Large intestine (tissue), 12 donors: Measurements from ENCODE around the gene HHLA2. TPM values are rescaled to one million over a fixed set of nuclear protein-coding genes. Genes with fewer than 3 reads are reported as not detected.
"Not testable (repeated sequence)": the region's sequence is repeated elsewhere in the genome, so short reads cannot be mapped to it uniquely, and the experiment has no call there.

Source experiments
- DNase-seq, 2 donors: peaks; one replicate each; pipeline versions ENCODE4 v3.0.0 to v3.0.0-alpha.2; 2013
- H3K27ac ChIP-seq: one replicate; pipeline ENCODE4 v1.5.1; 2013; ENCODE audit warnings: low read length
- H3K27me3 ChIP-seq: 2 replicates; pipeline ENCODE4 v1.6.1; 2013; ENCODE audit warnings: low read length; ENCODE audit not compliant: control insufficient read depth, insufficient read depth
- H3K36me3 ChIP-seq: 2 replicates; pipeline ENCODE4 v1.6.1; 2013; ENCODE audit warnings: low read length; ENCODE audit not compliant: control insufficient read depth, insufficient read depth
- H3K4me1 ChIP-seq: one replicate; pipeline ENCODE4 v1.6.1; 2013; ENCODE audit warnings: low read length; ENCODE audit not compliant: control insufficient read depth, insufficient read depth
- H3K4me3 ChIP-seq: one replicate; pipeline ENCODE4 v1.5.1; 2013; ENCODE audit warnings: low read length
- H3K9me3 ChIP-seq: one replicate; pipeline ENCODE4 v1.6.1; 2013; ENCODE audit warnings: mild to moderate bottlenecking, low read depth, low read length, moderate library complexity; ENCODE audit not compliant: control insufficient read depth
- WGBS: methylation state at CpG from one replicate; pipeline ENCODE4 v1.1.5; 2013; ENCODE audit warnings: low lambda C conversion rate; ENCODE audit not compliant: insufficient coverage; 5-methylcytosine and 5-hydroxymethylcytosine counted together
- long read RNA-seq, 11 donors: transcript quantifications; one replicate each; lab custom pipeline, GENCODE V29; 2026
- polyA plus RNA-seq: library from polyadenylated mRNA; unstranded; fragments of 120-200 nt; gene quantifications from one replicate; pipeline ENCODE4 v1.2.1, GENCODE V29; 2013

HHLA2 gene
- 121 TPM for polyA plus RNA-seq
- long read RNA-seq, donor 1, partial matches to known transcripts, result 8 of 12 reads
- long read RNA-seq, donor 1, other reads (novel, unspliced or antisense), result 0 of 12 reads
- long read RNA-seq, donor 2, transcript HHLA2-211 (11 exons, 2,548 nt), result major isoform, 15 of 24 reads
- long read RNA-seq, donor 2, partial matches to known transcripts, result 7 of 24 reads
- long read RNA-seq, donor 2, other reads (novel, unspliced or antisense), result 0 of 24 reads
- long read RNA-seq, donor 3, result 0 reads
- long read RNA-seq, donor 4, partial matches to known transcripts, result 0 of 1 reads
- long read RNA-seq, donor 4, other reads (novel, unspliced or antisense), result 0 of 1 reads
- long read RNA-seq, donor 5, partial matches to known transcripts, result 0 of 1 reads
- long read RNA-seq, donor 5, other reads (novel, unspliced or antisense), result 0 of 1 reads
- long read RNA-seq, donor 6, transcript HHLA2-211 (11 exons, 2,548 nt), result major isoform, 11 of 51 reads
- long read RNA-seq, donor 6, partial matches to known transcripts, result 30 of 51 reads
- long read RNA-seq, donor 6, other reads (novel, unspliced or antisense), result 6 of 51 reads
- long read RNA-seq, donor 7, partial matches to known transcripts, result 0 of 1 reads
- long read RNA-seq, donor 7, other reads (novel, unspliced or antisense), result 0 of 1 reads
- long read RNA-seq, donor 8, transcript HHLA2-211 (11 exons, 2,548 nt), result major isoform, 8 of 24 reads
- long read RNA-seq, donor 8, partial matches to known transcripts, result 12 of 24 reads
- long read RNA-seq, donor 8, other reads (novel, unspliced or antisense), result 0 of 24 reads
- long read RNA-seq, donor 9, transcript HHLA2-211 (11 exons, 2,548 nt), result major isoform, 6 of 41 reads
- long read RNA-seq, donor 9, partial matches to known transcripts, result 30 of 41 reads
- long read RNA-seq, donor 9, other reads (novel, unspliced or antisense), result 5 of 41 reads
- long read RNA-seq, donor 10, transcript HHLA2-211 (11 exons, 2,548 nt), result major isoform, 9 of 15 reads
- long read RNA-seq, donor 10, partial matches to known transcripts, result 0 of 15 reads
- long read RNA-seq, donor 10, other reads (novel, unspliced or antisense), result 6 of 15 reads
- long read RNA-seq, donor 11, transcript HHLA2-211 (11 exons, 2,548 nt), result major isoform, 6 of 24 reads
- long read RNA-seq, donor 11, partial matches to known transcripts, result 13 of 24 reads
- long read RNA-seq, donor 11, other reads (novel, unspliced or antisense), result 5 of 24 reads

GRCh38 chr3:108296239-108296638, at the start of gene HHLA2:
HHLA2 (plus strand) TSS chr3:108296548; CDS start chr3:108351814, 55,266 bp downstream.
- no peaks in the 10 kb centered on the region for H3K27me3 ChIP-seq
- H3K36me3 ChIP-seq, result no peaks in the 10 kb centered on the region
- no peaks in the 10 kb centered on the region for H3K9me3 ChIP-seq
- WGBS, result 13% methylated on average over 1 of the region's 2 CpGs
- peak within 1 kb of the TSS; percentile 95 for H3K27ac ChIP-seq
- DNase-seq, result peak; percentile 90 to 96
- H3K4me3 ChIP-seq, result peak within 1 kb of the TSS; percentile 56
- H3K4me1 ChIP-seq, result peaks cover 34% of the 10 kb centered on the region

DNA sequence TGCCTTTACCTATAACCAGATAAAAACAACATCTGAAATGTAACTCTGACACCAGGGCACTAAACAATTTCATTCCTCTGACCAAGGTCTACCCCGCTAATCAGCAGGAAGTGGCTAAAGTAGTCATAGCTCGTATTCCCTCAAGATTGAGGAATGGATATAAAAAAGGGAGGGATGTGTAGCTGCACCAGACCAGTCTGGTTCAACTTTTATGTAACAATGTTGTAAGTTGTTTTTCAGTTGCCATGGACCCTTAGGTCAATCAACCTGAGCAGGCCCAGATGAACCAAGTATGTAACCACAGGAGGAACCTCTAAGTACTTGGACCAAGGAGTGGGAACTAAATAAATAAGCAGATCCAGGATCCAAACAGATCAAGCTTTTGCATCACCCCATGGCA, 45.7 kb upstream of the HHLA2 start:
- no peaks in the 10 kb centered on the region for H3K27me3 ChIP-seq
- no peaks in the 10 kb centered on the region for H3K36me3 ChIP-seq
- peak overlapping the region; percentile 86 for H3K27ac ChIP-seq
- H3K9me3 ChIP-seq, result no peaks in the 10 kb centered on the region
- no peak overlapping the region for H3K4me3 ChIP-seq
- peaks cover 16% of the 10 kb centered on the region for H3K4me1 ChIP-seq
- peak; percentile 75 to 88 for DNase-seq
- WGBS, result no CpG with 5 or more reads among the region's 2 CpGs

GRCh38 chr3:108251265-108251664, 45.1 kb upstream of the HHLA2 start:
- no peak overlapping the region for H3K4me3 ChIP-seq
- H3K36me3 ChIP-seq, result no peaks in the 10 kb centered on the region
- peak; percentile 89 to 95 for DNase-seq
- H3K27me3 ChIP-seq, result no peaks in the 10 kb centered on the region
- no CpG with 5 or more reads among the region's 4 CpGs for WGBS
- no peaks in the 10 kb centered on the region for H3K9me3 ChIP-seq
- peak overlapping the region; percentile 86 for H3K27ac ChIP-seq
- peaks cover 16% of the 10 kb centered on the region for H3K4me1 ChIP-seq

DNA sequence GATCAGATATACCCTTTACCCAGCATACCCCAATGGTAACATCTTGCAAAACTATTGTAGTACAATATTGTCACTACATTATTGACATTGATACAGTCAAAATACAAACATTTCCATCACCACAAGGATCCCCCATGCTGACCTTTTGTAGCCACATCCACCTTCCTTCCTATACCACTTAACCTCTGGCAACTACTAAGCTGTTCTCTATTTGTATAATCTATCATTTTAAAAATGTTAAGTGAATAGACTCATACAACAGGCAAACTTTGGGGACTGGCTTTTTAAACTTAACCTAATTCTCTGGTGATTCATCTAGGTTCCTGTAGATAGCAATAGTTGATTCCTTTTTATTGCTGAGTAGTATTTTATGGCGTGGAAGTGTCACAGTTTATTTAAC, 44.5 kb upstream of the HHLA2 start:
- WGBS, result 83% methylated on average over 1 of the region's 1 CpG
- Histone ChIP-seq H3K4me1 (peaks cover 16% of the 10 kb centered on the region), H3K4me3 (no peak overlapping the region), H3K27ac (peak overlapping the region; percentile 71), H3K27me3 (no peaks in the 10 kb centered on the region), H3K36me3 (no peaks in the 10 kb centered on the region), H3K9me3 (no peaks in the 10 kb centered on the region)
- no peak for DNase-seq

DNA sequence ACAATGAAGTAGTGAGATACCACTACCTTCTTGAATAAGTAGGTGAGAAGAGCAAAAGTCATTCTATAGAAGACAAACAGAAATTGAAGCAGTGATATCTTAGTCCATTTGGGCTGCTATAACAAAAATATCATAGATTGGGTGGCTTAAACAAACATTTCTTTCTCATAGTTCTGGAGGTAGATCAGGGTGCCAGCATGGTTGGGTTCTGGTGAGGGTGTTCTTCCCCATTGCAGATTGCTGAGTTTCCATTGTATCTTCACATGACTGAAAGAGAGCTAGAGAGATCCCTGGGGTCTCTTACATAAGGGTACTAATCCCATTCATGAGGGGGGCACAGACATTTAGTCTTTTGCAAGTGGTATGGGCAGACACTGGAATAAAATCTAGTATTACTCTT, 41.2 kb upstream of the HHLA2 start:
- H3K27me3 ChIP-seq, result no peaks in the 10 kb centered on the region
- H3K4me3 ChIP-seq, result no peak overlapping the region
- H3K4me1 ChIP-seq, result peaks cover 14% of the 10 kb centered on the region
- no peak overlapping the region for H3K27ac ChIP-seq
- DNase-seq, result no peak
- no peaks in the 10 kb centered on the region for H3K36me3 ChIP-seq
- no peaks in the 10 kb centered on the region for H3K9me3 ChIP-seq

DNA sequence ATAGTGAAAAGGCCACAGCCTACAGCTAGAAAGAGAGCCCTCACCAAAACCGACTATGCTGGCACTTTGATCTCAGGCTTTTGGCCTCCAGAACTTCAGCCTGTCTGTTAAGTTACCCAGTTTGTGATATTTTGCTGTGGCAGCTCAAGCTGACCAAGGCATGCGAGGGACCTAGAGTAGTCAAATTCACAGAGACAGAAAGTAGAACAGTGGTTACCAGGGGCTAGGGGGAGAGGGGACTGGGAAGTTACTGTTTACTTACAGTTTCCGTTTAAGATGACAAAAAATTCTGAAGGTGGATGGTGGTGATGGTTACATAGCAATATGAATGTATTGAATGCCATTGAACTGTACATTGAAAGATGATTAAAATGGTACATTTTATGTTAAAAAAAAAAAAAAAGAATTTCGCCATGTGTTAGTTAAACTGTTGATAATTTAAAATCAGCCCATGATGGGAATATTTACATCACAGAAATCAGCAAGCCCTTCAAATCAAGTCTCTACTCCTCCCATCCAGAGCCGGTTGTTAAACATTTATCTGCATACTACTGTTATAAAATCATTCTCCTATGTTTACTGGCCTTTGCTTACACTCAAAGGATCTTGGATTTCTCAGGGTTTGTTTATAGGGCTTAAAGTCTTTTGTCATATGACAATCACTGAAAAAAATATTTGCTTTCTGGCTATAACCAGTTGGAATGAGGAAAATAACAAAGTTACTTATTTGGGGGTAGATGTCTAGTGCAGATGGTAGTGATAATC, 31.6 kb upstream of the HHLA2 start:
- not testable (repeated sequence) for H3K27ac ChIP-seq, DNase-seq, H3K27me3 ChIP-seq, H3K9me3 ChIP-seq, H3K36me3 ChIP-seq, H3K4me1 ChIP-seq, H3K4me3 ChIP-seq
- WGBS, result 100% methylated on average over 1 of the region's 5 CpGs

DNA sequence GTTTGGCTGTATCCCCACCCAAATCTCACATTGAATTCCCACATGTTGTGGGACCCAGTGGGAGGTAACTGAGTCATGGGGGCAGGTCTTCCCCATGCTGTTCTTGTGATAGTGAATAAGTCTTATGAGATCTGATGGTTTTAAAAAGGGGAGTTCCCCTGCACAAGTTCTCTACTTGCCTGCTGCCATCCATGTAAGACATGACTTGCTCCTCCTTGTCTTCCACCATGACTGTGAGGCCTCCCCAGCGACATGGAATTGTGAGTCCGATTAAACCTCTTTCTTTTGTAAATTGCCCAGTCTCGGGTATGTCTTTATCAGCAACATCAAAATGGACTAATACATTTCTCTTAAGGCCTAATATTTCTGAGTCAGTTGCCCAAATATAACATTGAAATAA, 28.1 kb upstream of the HHLA2 start:
- H3K4me1 ChIP-seq, H3K36me3 ChIP-seq, H3K27ac ChIP-seq, H3K9me3 ChIP-seq, DNase-seq, H3K27me3 ChIP-seq, H3K4me3 ChIP-seq: not testable (repeated sequence)
- WGBS, result 100% methylated on average over 1 of the region's 3 CpGs

GRCh38 chr3:108271626-108272025, 24.7 kb upstream of the HHLA2 start:
- Histone ChIP-seq H3K36me3 (no peaks in the 10 kb centered on the region), H3K9me3 (no peaks in the 10 kb centered on the region), H3K27ac (no peak overlapping the region), H3K4me1 (no peaks in the 10 kb centered on the region), H3K27me3 (no peaks in the 10 kb centered on the region), H3K4me3 (no peak overlapping the region)
- DNase-seq, result no peak
- WGBS, result no CpG with 5 or more reads among the region's 2 CpGs

DNA sequence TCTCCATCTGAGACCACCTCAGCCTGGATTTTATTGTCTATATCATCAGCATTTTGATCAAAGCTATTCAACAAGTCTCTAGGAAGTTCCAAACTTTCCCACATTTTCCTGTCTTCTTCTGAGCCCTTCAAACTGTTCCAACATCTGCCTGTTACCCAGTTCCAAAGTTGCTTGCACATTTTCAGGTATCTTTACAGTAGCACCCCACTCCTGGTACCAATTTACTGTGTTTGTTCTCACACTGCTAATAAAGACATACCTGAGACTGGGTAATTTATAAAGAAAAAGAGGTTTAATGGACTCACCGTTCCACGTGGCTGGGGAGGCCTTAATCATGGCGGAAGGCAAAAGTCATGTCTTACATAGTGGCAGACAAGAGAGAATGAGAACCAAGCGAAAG, 17.3 kb upstream of the HHLA2 start:
- not testable (repeated sequence) for H3K27ac ChIP-seq, H3K27me3 ChIP-seq, H3K4me1 ChIP-seq, H3K9me3 ChIP-seq, H3K4me3 ChIP-seq, DNase-seq, H3K36me3 ChIP-seq
- WGBS, result no CpG with 5 or more reads among the region's 4 CpGs

GRCh38 chr3:108280476-108280875, 15.9 kb upstream of the HHLA2 start:
- Histone ChIP-seq H3K9me3 (peaks cover 9% of the 10 kb centered on the region), H3K4me1 (peaks cover under 1% of the 10 kb centered on the region), H3K27me3 (no peaks in the 10 kb centered on the region), H3K36me3 (no peaks in the 10 kb centered on the region), H3K27ac (no peak overlapping the region), H3K4me3 (no peak overlapping the region)
- no peak for DNase-seq
